Sigmoid colon (tissue), 4 donors: ENCODE results near the gene ASH1L.

Experiments used
- POLR2A ChIP-seq, 2 donors: fragments of 450-650 bp; IDR thresholded peaks; one replicate each; pipeline ENCODE4 v1.6.1; 2016; ENCODE audit warnings: antibody characterized with exemption in 2 of 2, mild to moderate bottlenecking in 2 of 2, moderate library complexity in 2 of 2
- POLR2AphosphoS5 ChIP-seq, 4 donors: sonication (generic); formaldehyde crosslinking; IDR thresholded peaks; one replicate each; pipeline ENCODE4 v1.6.1; 2017; ENCODE audit warnings: antibody characterized with exemption in 4 of 4
- TF ChIP-seq, protein P1 (sequence below), 4 experiments: fragments of 450-650 bp in 3 of 4; fragments of 200-600 bp in 1 of 4; IDR thresholded peaks; one replicate each; pipeline ENCODE4 v1.5.1; 2016 to 2019; ENCODE audit warnings: antibody characterized with exemption in 4 of 4, mild to moderate bottlenecking in 3 of 4, moderate library complexity in 2 of 4

DNA sequence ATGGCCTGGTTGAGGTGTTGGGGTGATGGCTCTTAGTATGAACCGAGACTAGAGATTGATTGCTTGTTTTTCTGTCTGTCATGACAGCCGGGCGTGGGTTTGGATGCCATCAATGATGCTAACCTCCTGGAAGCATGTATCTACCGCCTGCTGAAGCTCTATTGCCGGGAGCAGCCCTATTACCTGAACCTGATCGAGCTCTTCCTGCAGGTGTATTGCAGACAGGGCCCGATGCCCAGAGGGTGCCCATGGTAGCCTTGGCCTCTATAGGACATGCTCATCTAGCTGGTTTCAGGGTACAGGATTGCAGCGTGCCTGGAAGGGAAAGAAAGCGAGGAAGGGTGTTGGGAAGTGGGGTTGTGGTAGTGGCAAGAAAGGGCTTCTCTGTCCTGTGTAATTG lies 244.5 kb downstream of the ASH1L start:
- TF ChIP-seq, protein P1, sequence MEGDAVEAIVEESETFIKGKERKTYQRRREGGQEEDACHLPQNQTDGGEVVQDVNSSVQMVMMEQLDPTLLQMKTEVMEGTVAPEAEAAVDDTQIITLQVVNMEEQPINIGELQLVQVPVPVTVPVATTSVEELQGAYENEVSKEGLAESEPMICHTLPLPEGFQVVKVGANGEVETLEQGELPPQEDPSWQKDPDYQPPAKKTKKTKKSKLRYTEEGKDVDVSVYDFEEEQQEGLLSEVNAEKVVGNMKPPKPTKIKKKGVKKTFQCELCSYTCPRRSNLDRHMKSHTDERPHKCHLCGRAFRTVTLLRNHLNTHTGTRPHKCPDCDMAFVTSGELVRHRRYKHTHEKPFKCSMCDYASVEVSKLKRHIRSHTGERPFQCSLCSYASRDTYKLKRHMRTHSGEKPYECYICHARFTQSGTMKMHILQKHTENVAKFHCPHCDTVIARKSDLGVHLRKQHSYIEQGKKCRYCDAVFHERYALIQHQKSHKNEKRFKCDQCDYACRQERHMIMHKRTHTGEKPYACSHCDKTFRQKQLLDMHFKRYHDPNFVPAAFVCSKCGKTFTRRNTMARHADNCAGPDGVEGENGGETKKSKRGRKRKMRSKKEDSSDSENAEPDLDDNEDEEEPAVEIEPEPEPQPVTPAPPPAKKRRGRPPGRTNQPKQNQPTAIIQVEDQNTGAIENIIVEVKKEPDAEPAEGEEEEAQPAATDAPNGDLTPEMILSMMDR (IDR thresholded peaks at IDR 0.05) = no peak
- TF ChIP-seq POLR2A (IDR thresholded peaks at IDR 0.05) (no peak), POLR2AphosphoS5 (IDR thresholded peaks at IDR 0.05) (no peak)
